IMR-90 (cell line): Measurements from ENCODE around the gene IER5L.

Source experiments
- BHLHE40 ChIP-seq: fragments of 150-350 bp; IDR thresholded peaks from 2 replicates; pipeline ENCODE4 v1.6.1; 2016; ENCODE audit warnings: mild to moderate bottlenecking, low read depth, low read length
- CEBPB ChIP-seq: IDR thresholded peaks from 2 replicates; pipeline ENCODE4 v1.6.1; 2012; ENCODE audit warnings: low read depth, low read length, improper control_type of control experiment
- TF ChIP-seq, protein P1 (sequence below): conservative IDR thresholded peaks from 2 replicates; pipeline ENCODE4 v1.5.1; 2012; ENCODE audit warnings: mild to moderate bottlenecking, low read depth, low read length, improper control_type of control experiment

DNA sequence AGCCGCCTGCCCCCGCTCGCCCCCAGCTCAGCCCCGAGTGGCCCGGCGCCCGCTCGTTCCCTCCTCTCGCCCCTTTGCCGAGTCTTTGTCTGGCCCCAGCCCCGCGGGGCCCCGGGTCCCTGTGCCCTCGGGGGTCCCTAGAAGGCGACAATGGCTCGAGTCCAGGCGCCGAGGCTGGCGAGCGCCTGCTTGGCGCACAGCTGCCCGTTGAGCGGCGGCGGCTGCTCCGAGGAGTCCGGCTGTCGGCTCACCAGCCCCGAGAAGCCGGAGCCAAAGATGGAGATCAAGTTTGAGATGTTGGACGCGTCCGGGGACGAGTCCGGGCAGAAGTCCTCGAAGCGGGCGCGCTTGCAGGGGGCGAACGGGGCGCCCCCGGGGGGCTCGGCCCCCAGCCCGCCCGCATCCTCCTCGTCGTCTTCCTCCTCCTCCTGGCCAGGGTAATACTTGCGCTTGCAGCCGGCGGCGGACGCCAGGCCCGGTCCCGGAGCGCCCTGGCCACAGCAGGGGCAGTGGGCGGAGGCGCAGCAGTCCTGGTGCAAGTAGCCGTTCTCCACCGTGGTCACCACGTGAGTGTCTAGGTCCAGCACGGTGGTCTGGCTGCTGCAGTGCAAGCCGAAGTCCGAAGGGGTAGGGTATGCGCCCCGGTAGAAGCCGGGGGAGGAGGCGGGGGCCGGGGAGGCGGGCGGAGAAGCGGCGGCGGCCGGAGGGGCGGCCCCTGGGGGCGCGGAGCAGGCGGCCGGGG is 1.2 kb downstream of the IER5L start:
- no peak for TF ChIP-seq CEBPB
- TF ChIP-seq, protein P1, sequence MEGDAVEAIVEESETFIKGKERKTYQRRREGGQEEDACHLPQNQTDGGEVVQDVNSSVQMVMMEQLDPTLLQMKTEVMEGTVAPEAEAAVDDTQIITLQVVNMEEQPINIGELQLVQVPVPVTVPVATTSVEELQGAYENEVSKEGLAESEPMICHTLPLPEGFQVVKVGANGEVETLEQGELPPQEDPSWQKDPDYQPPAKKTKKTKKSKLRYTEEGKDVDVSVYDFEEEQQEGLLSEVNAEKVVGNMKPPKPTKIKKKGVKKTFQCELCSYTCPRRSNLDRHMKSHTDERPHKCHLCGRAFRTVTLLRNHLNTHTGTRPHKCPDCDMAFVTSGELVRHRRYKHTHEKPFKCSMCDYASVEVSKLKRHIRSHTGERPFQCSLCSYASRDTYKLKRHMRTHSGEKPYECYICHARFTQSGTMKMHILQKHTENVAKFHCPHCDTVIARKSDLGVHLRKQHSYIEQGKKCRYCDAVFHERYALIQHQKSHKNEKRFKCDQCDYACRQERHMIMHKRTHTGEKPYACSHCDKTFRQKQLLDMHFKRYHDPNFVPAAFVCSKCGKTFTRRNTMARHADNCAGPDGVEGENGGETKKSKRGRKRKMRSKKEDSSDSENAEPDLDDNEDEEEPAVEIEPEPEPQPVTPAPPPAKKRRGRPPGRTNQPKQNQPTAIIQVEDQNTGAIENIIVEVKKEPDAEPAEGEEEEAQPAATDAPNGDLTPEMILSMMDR, result no peak
- TF ChIP-seq BHLHE40, result no peak
